NCI-H1092 treated with DMSO at 0.1 percent for 48 hours (cell line): ENCODE measurements around the gene HIBADH.
A peak's percentile ranks its signal among the peaks of the same experiment; 100 is the strongest.
"Not testable (repeated sequence)": the region's sequence is repeated elsewhere in the genome, so short reads cannot be mapped to it uniquely, and the experiment has no call there.

Experiments
- DNase-seq: peaks from one replicate; lab custom pipeline; 2025; lab: John Stamatoyannopoulos, UW

HIBADH gene

DNA sequence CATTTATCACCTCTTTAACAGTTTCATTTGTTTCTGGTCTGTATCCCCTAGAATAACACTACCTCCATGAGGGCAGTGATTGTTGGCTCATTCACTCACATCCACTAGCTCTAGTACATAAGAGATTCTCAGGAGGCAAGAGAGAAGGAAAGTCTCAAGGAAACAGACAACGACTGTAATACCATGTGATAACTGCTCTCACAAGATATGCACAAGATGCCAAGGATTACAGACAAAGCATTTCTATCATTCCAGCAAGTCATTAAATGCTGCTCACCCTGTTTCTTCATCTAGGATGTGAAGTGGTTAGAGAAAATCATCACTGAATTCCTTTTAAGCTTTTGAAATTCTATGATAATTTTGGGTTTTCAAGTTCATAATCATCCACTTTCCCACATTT is 115.3 kb downstream of the HIBADH start:
- no peak for DNase-seq

DNA sequence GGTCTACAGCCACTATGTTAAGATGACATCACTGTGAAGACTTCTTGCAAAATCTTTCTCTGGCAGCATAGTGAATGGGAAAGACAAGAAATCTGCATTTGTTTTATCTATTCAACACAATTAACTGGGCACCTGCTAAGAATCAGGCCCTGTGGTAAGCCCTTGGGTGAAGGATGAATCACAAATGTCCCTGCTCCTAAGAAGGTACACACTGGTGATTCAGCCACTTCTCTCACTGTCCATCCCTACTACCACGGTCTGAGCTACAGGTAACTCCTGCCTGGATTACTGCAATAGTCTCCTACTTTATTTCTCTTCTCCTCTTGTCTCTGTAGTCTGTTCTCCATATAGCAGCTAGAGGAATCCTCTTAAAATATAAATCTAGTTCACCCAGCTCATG is 116.1 kb downstream of the HIBADH start:
- DNase-seq, result no peak

DNA sequence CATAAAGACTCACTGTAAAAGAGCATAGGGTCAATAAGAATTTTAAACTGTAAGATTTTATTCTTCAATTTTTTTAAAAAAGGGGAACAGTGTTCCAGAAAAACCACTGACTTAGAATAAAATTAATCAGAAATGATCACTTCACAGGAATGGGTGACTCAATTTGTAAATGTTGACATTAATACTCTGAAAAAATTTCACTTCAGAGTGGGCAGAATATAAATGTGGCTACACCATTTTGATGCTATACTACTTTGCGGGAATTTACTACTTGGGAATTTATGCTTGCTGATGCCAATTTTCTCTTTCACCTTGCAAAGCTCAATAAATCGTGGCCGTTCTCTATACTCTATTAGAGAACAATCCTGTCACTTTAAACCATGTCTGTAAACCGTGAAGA is 126.9 kb downstream of the HIBADH start:
- DNase-seq, result no peak

DNA sequence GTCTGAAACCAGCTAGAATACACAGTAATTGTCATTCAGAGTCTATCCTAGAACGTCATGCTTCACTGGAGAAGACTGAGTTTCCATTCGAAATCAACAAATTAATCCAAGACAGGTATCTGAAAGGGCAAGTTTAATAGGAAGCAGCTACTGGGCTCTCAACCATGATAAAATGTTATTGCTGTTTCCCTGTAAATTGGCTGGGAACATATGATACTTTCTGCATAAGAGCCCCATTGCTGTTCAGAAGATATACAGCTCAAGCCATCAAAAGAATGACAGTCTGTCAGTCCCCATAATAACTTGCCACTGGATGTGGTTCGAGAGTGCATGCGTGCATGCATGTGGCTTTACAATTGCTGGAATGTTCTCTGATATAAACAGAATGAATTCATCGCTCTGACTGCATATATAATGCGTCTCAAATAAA is 129.0 kb downstream of the HIBADH start:
- DNase-seq, result no peak

DNA sequence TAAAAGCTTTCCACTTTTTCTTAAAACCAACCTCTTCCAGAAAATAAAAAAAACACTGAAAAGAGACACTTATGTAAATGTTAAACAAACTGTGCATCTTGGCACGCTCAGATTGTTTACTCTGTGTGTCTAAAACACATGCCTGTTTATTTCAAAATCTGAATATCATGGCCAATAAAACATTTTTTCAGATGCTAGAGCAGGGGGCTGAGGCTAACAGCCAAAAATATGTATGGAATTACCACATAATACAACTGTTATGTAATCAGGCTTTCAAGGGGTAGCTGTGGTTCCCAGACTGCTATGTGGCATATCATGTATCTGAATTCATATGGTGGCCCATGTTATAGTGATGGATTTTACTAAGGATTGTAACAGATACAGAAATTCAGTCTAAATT is 130.4 kb downstream of the HIBADH start:
- no peak for DNase-seq

DNA sequence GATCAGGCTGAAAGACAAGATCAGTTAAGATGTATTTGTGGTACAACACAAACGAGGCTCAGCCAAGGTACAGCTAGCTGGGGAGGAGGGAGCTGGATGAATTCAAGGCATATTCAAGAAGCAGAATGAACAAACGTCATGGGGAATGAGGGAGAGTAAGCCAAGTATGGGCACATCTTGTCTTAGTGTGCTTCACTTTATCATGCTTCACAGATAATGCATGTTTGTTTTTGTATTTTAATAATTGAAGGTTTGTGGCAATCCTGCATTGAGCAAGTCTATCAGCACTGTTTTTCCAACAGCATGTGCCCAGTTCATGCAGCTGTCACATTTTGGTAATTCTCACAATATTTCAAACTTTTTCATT is 135.4 kb downstream of the HIBADH start:
- no peak for DNase-seq

DNA sequence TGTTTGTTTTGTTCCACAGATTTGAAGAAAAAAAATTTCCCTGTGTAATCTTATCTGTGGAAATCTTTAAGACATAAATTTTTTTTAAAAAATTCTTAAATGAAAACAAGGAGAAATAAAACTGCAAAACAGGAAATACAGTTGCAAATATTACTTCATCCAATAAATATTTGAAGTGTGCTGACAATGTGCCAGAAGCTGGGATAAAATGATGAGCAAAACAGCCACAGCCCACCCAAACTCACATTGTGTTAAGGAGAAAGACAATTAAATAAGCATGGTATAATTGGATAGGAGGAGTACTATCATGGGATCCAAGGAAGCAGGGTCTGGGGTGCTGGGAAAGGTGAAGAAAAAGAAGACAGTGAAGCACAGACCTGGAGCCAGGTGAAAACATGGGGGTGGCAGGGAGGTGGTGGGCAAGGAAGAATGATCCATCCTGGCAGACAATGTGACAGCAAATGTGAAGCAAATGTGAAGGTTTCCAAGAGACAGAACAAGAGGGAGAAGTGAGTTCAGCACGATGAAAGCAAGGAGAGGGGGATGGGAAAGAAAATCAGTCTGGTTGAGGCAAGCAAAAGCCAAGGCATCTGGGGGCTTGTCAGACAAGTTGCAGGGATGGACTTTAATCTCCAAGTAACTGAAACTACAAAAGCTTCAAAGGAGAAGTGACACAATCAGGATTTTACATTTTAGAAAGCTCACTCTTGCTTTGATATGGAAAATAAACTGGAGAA is 135.9 kb downstream of the HIBADH start:
- DNase-seq, result no peak

DNA sequence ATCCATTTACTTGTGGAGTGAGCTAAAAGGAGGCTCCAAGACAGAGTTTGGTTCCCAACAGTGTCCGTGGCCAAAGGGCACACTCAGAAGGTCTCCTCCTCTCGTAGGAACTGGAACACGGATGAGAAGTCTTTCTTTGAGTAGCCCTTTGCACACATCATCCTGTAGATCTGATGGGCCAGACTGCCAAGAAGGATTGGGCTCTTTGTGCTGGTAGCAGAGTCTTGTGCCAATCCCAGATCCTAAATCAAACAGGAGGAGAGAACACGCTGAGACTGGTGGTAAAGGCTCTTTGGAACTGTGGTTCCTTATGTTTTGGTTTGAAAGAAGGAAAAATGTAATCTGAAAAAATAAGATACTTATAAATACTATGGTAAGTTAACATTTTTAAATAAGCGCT is 136.6 kb downstream of the HIBADH start:
- DNase-seq, result no peak

DNA sequence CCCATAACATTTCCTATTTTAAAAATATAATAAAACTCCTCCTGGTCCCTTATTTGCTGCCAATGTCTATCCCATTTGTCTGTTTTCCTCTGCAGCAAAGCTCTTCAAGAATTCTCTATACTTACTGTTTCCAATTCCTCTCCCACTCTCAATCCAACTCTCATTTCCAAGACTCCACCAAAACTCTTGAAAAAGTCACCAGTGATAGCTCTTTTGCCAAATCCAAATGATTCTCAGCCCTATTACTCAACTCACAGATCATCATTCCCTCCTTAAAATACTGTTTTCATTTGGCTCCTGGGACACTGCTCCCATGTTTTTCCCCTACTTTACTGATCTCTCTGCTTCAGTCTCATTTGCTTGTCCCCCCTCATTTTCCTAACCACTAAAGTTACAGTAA is 139.4 kb downstream of the HIBADH start:
- DNase-seq, result no peak

DNA sequence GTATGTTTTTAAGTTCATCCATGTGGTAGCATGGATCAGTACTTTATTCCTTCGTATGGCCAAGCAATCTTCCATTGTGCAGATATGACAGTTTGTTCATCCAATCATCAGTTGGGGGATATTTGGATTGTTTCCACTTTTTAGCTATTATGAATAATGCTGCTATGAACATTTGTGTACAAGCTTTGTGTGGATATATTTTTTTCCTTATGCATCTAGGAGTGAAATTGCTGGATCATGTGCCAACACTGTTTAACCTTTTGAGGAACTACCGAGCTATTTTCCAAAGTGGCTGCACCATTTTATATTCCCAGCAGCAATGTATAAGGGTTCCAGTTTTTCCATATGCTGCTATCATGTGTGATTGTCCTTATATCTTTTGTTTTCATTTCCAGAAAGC is 140.1 kb downstream of the HIBADH start:
- no peak for DNase-seq

DNA sequence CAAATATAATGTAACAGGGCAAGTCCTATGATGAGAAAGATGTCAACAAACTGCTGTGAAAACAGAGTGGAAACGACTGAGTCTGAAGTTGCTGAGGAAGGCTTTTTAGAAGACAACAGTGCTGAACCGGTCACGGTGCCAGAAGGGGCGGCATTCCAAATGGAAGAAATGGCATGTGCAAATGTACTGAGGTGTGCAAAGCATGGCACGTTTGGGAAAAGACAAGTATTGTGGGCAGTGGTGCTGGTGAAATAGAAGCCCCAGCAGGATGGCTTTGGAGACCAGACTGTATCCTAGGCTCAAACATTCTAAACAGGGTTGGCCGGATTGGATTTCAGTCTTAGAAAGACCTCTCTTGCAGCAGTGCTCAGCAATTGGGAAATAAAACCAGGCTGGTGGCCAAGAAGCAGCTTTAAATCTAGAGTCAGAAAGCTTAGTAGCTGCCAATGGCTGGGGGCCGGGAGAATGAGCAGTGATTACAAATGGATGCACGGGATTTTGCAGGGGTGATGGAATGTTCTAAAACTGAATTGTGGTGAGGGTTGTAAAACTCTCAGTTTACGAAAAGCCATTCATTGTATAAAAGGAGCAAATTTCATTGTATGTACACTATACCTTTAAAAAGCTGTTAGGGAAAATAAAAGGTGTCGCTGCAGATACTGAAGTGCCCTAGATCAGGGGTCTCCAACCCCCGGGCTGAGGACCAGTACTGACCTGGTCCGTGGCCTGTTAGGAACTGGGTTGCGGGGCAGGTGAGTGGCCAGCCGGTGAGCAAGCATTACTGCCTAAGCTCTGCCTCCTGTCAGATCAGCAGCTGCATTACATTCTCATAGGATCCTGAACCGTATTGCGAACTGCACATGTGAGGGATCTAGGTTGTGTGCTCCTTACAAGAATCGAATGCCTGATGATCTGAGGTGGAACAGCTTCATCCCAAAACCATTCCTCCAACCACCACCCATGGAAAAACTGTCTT is 141.6 kb downstream of the HIBADH start:
- no peak for DNase-seq

DNA sequence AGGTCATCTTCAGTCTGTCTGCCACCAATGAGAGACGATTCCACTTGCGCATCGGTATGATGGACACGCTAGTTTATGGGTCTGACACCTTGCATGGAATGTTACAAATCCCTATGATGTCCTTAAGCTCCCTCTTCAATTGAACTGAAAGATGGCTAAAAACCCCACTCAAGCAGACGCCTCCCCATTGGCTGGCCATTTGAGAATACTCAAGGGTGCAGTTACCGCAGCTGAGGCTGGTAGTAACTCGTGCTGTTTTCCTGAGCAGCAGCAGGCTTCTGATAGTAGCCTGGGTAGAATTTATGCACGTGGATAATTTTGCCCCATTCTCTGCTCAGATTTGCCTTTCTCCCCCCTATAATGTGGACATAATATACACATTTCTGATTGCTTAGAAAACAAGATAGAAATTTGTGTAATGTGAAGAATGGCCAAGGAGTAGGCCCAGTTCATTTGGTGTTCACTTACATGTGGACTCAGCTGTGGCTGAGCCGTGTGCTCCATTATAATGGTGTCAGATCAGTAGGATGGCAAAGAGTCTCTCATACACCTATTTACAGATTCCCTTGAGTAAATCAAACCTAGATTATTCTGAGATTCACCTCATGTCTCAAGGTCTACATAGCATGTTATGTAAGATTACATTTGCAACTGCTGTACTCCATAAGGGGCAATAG is 142.8 kb downstream of the HIBADH start:
- peak; percentile 15 for DNase-seq

DNA sequence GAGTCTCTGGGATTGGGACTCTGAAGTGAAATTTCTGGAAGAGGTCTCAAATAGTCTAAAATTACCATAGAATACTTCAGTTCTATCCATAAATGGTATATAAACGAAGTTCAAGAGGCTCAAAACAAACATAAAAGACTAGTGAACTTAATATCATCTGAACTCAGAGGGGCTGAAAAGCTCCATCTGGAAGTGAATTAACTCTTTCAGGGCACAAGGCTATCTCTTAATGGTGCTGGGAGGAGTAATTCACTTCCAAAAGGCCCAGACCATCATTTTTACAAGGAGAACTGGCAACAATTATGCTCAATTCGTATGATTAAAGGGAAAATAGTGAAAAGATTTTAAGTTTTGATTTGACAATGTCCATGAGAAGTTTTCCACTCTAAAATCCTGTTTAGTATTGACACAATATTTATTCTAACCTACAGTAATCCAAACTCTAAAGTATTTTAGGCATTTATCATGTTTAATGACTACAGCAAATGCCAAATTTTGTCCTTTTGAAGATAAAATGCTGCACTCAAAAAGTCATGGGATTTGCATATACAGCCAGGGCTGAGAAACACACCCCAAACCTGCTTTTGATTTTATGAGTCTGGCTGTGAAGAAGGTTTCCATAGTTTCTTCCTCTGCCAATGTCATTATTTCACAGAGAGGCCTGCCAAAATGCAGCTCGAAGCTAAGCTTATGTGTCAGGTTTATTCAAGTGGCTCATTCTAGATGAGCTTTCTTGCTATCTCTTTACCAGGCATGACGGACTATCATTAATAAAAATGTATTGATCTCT is 143.9 kb downstream of the HIBADH start:
- peak; percentile 27 for DNase-seq

DNA sequence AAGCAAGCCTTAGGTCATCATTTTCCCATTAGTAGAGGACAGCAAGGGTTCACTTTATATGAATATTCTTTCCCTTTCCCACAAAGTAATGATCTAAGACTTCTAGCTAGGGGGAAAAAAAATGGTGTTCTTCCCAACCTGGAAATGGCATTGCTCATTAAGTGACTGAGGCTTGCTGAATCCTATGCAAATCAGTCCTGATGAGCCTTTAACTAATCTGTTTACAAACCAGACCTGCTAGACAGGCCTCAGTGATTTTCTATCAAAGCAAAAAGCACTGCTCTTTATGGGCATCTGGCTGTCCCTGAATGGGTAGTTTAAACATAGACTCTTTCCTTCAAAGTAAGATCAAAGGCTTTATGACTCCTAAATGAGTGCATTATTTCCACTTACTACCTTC is 146.3 kb downstream of the HIBADH start:
- no peak for DNase-seq

DNA sequence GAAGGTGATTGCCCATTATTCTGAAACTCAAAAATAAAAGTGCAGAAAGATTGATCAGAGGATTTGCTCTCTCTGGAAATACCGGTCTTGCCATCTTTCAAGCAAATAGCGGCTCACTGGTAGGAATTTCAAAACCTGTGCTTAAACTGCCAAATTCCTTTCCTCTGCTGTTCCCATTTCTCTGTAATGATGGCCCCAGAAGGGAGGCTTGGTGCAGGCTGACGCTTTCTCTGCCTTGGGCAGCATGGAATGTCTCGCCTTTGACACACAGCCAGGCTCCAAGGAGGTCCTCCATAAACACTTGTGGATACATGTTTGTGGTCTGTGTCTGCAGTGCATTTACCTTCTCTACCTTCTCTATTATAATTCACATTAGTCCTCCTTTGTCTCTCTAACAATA is 146.8 kb downstream of the HIBADH start:
- DNase-seq, result no peak

DNA sequence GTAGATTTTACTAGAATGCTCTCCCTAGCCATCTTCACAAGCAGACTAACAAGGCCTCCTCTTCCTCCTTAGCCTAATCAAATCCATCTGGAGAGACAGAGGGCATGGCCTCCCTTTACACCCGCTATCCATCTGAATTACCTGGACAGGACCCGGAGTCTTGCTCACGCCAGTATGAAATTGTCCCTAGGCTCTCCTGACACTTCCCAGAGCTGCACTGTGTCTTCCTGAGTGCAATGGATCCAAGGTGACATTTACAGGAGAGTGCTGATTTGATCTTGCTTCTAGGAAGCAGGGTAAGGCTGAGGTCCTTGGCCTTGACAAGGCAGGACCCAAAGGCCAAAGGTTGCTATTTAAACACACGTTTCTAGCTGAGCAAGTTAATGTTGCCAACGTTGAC is 147.8 kb downstream of the HIBADH start:
- no peak for DNase-seq

DNA sequence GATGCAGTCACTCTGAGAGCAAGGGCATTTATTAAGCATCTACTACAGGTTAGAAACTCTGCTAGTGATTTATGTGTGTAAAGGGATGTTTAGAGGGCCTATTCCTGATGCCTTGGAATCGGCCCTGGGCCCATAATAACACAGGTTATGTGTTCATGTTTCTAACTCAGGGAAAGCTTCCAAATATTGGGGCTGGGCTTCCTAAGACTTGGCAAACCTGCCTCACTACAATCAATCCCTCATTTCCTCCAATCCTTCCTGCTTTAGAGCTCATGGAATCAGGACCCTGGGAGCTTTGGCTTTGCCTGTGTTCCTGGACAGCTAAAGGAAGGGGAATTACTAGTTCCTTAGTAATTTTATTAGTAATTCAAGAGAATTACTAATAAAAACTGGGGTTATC is 148.8 kb downstream of the HIBADH start:
- DNase-seq, result no peak

DNA sequence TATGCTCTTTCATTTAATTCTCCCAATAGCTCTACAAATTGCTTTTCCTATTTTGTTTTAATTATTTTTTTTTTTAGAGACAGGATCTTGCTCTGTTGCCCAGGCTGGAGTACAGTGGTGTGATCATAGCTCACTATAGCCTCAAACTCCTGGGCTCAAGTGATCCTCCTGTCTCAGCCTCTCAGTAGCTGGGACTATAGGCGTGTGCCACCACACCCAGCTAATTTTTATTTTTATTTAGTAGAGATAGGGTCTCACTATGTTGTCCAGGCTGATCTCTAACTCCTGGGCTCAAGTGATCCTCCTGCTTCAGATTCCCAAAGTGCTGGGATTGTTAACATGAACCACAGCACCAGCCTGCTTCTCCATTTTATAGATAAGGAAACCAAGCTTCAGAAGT is 151.3 kb downstream of the HIBADH start:
- DNase-seq, result not testable (repeated sequence)

DNA sequence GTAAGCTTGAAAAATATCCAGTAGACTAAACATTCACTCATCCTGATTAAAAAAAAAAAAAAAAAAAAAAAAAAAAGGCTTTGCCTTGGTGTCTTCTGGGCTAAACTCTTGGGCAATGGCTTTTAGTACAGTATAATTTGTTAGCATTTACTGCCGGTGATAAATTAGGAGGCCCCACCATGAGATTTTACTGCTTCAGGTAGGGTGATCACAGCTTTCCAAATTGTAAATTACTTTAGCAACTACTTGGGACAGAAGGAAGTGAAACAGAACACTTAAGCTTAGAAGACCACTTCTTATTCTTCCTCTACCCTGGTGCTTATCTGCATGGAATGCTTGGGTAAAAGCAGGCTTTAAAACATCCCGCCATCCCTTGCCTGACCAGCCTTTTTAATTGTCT is 152.1 kb downstream of the HIBADH start:
- DNase-seq, result no peak

DNA sequence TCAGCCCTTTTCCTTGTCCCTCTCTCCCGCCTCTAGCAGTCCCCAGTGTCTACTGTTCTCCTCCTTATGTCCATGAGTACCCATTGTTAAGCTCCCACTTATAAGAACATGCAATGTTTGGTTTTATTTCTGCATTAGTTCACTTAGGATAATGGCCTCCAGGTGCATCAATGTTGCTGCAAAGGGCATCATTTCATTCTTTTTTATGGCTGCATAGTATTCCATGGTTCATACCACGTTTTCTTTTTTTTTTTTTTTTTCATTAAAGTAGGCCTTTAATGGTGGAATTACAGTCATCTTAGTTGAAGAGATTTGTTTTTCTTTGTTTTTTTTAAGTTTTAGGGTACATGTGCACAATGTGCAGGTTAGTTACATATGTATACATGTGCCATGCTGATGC is 160.8 kb downstream of the HIBADH start:
- DNase-seq, result not testable (repeated sequence)

DNA sequence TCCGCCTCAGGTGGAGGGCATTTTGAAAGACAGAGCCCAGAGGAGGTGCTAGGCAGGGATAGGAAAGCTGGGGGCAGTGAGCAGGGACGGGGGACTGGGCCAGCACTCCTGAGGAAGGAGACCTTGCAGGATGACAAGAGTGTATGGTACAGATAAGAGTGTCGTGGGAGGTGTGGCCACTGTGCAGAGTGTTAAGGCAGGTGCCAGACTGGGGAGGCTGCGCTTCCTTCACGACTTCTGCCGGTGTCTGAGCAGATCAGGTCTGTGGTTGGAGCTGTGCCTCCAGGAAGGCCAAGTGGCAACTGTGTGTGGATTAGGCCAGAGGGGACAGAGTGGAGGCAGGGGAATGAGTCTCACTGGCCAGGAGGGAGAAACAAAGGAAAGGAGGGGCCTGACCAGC is 161.7 kb downstream of the HIBADH start:
- DNase-seq, result no peak

DNA sequence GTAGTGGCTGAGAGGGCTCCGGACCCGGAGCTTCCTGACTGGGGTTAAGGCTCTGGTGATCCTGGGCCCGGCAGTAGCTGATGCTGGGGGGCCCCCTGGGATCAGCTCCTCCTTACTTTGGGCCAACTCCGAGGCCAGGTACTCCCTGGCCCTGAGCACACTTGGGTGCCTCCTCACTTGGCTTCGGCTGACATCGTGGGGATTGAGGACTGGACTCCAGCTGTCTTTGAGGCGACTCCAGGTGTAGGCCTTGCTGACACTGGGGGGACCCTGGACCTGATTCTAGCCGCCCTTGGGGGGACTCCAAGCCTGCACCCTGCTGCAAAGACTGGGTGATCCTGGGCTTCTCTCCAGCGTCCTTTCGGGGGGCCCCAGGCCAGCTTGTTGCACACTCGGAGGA is 170.5 kb downstream of the HIBADH start:
- no peak for DNase-seq
